Measurements from ENCODE around the gene OBSCN.

DNA sequence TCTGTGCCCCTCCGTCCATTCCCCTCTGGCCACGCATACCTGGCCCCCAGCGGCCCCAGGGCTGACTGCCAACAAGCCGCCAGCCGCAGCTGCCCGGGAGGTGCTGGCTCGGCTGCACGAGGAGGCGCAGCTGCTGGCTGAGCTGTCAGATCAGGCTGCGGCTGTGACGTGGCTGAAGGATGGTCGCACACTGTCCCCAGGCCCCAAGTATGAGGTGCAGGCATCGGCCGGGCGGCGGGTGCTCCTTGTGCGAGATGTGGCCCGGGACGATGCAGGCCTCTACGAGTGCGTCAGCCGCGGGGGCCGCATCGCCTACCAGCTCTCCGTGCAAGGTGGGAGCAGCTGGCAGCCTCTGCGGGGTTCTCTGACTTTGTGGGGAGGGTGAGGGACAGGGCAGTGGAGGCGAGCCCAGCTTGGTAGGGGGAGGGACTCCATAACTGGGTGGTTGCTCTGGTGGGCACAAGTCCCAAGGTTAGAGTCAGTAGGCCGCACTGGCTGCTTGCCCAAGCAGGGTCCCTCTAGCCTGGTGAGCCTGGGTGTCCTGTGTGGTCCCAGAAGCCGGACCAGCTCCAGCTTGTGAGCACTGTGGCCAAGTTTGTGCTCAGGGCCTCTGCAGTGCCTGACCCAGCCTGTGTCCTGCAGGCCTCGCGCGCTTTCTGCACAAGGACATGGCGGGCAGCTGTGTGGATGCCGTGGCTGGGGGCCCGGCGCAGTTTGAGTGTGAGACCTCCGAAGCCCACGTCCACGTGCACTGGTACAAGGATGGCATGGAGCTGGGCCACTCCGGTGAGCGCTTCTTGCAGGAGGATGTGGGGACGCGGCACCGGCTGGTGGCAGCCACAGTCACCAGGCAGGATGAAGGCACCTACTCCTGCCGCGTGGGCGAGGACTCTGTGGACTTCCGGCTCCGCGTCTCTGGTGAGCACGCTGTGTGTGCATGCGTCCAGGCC is 8.8 kb downstream of the OBSCN start:
- TF ChIP-seq POLR2A (IDR thresholded peaks at IDR 0.05; ENCODE audit: low read depth, low read length), result no peak
- TF ChIP-seq CHD1 (IDR thresholded peaks at IDR 0.05; ENCODE audit: low read depth, low read length), result no peak
- no peak for TF ChIP-seq CTCF (conservative IDR thresholded peaks at IDR 0.05; ENCODE audit: low read depth, low read length)
- no peak for TF ChIP-seq USF2 (IDR thresholded peaks at IDR 0.05; ENCODE audit: low read depth, low read length)
- TF ChIP-seq RAD21 (IDR thresholded peaks at IDR 0.05; ENCODE audit: low read length), result no peak
- TF ChIP-seq MXI1 (IDR thresholded peaks at IDR 0.05; ENCODE audit: borderline replicate concordance, low read depth, low read length), result no peak
- no peak for TF ChIP-seq FOS (IDR thresholded peaks at IDR 0.05; ENCODE audit: low read depth, low read length)
